Measurements from ENCODE around the gene PDGFA. TPM values are rescaled to one million over a fixed set of nuclear protein-coding genes. Genes with fewer than 3 reads are reported as not detected.

The PDGFA gene
- total and polyA plus RNA-seq, 2 experiments from 2014 or later: 35.6 to 43.1 TPM

GRCh38 chr7:525740-526139 is 6.1 kb upstream of the PDGFA start (continued):
- TF ChIP-seq ZNF462 (CRISPR knock-in tag; IDR thresholded peaks at IDR 0.05): no peak
- TF ChIP-seq ZNF331 (CRISPR knock-in tag; IDR thresholded peaks at IDR 0.05; ENCODE audit: low read depth): no peak
- TF ChIP-seq NANOG (IDR thresholded peaks at IDR 0.05; ENCODE audit: borderline replicate concordance): no peak
- TF ChIP-seq POLR2AphosphoS5 (IDR thresholded peaks at IDR 0.05; ENCODE audit: low read depth): no peak
- TF ChIP-seq CREB1 (CRISPR knock-in tag; IDR thresholded peaks at IDR 0.05; ENCODE audit: low read depth): no peak
- no peak for TF ChIP-seq ETS1 (IDR thresholded peaks at IDR 0.05)

DNA sequence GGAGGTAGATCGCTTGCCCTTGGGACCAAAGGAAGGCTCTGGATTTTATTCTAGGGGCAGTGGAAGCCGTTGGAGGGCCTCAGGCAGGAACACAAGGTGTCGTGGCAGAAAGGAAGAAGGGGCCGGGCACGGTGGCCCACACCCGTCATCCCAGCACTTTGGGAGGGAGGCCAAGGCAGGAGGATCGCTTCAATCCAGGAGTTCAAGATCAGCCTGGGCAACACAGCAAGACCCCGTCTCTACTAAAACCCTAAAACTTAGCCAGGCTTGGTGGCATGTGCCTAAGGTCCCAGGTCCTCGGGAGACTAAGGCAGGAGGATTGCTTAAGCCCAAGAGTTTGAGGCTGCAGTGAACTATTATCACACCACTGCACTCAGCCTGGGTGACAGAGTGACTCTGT is 5.2 kb upstream of the PDGFA start:
- no peak overlapping the region for H3K27ac ChIP-seq (ENCODE audit: low read depth)
- H3F3A ChIP-seq (replicated peaks; ENCODE audit: low read depth): no peaks in the 10 kb centered on the region
- no peaks in the 10 kb centered on the region for H3K79me2 ChIP-seq (replicated peaks; ENCODE audit: insufficient read depth)
- H4K20me1 ChIP-seq (replicated peaks; ENCODE audit: insufficient read depth): no peaks in the 10 kb centered on the region; the same call in 1 of the 2 replicates
- H3K27ac Mint-ChIP-seq: no peak overlapping the region
- H3K4me3 Mint-ChIP-seq: no peak overlapping the region
- peaks cover 37% of the 10 kb centered on the region for H3K27me3 Mint-ChIP-seq (ENCODE audit: insufficient read depth, low read depth, poor library complexity)
- H3K4me1 ChIP-seq (ENCODE audit: insufficient read depth): peaks cover 9% of the 10 kb centered on the region; the same call in 1 of the 2 replicates
- H3K27me3 ChIP-seq (ENCODE audit: insufficient read depth): peaks cover 52% of the 10 kb centered on the region
- DNase-seq (ENCODE audit: low spot score) (no peak), ATAC-seq (no peak)
- no peak overlapping the region for H2AFZ ChIP-seq
- no peak overlapping the region for H3K4me2 ChIP-seq
- H3K4me1 Mint-ChIP-seq: peaks cover 5% of the 10 kb centered on the region; the same call in 1 of the 3 replicates
- no peak overlapping the region for H3K4me3 ChIP-seq
- H3K9me2 ChIP-seq (ENCODE audit: insufficient read depth): peaks cover 7% of the 10 kb centered on the region; the same call in 1 of the 2 replicates
- H3K9me3 Mint-ChIP-seq: no peaks in the 10 kb centered on the region
- H3K36me3 ChIP-seq (ENCODE audit: insufficient read depth): no peaks in the 10 kb centered on the region
- H3K36me3 Mint-ChIP-seq (ENCODE audit: low read depth): no peaks in the 10 kb centered on the region; the same call in 2 of the 3 replicates
- TF ChIP-seq STAT1 (IDR thresholded peaks at IDR 0.05; ENCODE audit: unreplicated experiment): no peak
- TF ChIP-seq ETS1 (IDR thresholded peaks at IDR 0.05): no peak
- TF ChIP-seq EZH2phosphoT487 (IDR thresholded peaks at IDR 0.05; ENCODE audit: unreplicated experiment): no peak
- no peak for TF ChIP-seq EZH2 (IDR thresholded peaks at IDR 0.05; ENCODE audit: low read depth, unreplicated experiment)
- TF ChIP-seq POLR2AphosphoS5 (IDR thresholded peaks at IDR 0.05; ENCODE audit: low read depth): no peak
- TF ChIP-seq CTCF (conservative IDR thresholded peaks at IDR 0.05; ENCODE audit: low read depth in 2 of 2): no peak
- no peak for TF ChIP-seq CREB1 (CRISPR knock-in tag; IDR thresholded peaks at IDR 0.05; ENCODE audit: low read depth)
- TF ChIP-seq ZNF331 (CRISPR knock-in tag; IDR thresholded peaks at IDR 0.05; ENCODE audit: low read depth): no peak
- no peak for TF ChIP-seq NANOG (IDR thresholded peaks at IDR 0.05; ENCODE audit: borderline replicate concordance)

All from GM23338 (cell line).